ENCODE results near the gene CLK1.
A peak's percentile ranks its signal among the peaks of the same experiment; 100 is the strongest.

CLK1 gene

DNA sequence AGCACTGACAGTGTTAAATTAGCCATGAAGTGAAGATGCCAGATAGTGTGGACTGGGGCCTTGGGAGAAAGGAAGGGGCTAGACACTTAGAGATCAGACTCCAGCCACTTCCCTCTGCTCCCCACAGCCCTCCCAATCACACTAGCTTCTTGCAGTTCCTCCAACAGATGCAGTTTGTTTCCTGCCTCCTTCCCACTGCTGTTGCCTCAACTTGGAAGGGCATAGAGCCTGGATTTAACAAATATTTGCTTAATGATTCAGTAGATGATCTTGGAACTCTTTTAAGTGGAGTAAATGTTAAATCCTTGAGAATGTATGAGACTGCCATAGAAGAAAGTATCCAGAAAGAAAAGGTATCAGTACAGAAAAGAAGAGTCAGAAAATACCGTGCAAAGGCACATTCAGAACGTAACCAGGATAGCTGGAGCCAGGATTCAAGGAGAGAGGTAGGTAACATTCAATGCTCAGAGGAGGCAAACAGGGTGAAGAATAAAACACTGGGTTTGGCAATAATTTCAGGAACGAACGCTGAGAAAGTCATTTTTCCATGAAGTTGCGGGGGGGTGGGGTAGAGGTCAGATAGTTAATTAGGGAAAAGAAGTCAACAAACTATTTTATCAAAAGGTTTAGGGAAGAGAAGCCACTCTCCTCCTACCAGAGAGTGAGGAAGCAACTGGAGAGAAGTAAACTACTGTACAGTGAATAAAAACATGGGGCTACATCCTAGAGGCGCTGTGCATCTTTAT is 54.0 kb downstream of the CLK1 start:
- Histone ChIP-seq H3K9me3 (replicated peaks in 1 of 11) (no peaks in the 10 kb centered on the region), H3K4me1 (peaks cover 29 to 43% (median 34%) of the 10 kb centered on the region in 10 experiments), H3K9ac (peak overlapping the region; percentile 96 to 100 (median 100)), H4K20me1 (peaks cover 35 to 37% (median 36%) of the 10 kb centered on the region in 11 experiments), H3K27me3 (no peaks in the 10 kb centered on the region), H3K36me3 (peaks cover 21 to 27% (median 25%) of the 10 kb centered on the region in 11 experiments), H3K27ac (peak overlapping the region; percentile 24 to 100 (median 99); a peak in 21 of 22 replicates), H3K4me2 (peak overlapping the region; percentile 76 to 93 (median 88)), H3K4me3 (peak overlapping the region; percentile 61 to 100 (median 94))
- TF ChIP-seq Cebpa-rat (IDR thresholded peaks at IDR 0.05), result no peak

DNA sequence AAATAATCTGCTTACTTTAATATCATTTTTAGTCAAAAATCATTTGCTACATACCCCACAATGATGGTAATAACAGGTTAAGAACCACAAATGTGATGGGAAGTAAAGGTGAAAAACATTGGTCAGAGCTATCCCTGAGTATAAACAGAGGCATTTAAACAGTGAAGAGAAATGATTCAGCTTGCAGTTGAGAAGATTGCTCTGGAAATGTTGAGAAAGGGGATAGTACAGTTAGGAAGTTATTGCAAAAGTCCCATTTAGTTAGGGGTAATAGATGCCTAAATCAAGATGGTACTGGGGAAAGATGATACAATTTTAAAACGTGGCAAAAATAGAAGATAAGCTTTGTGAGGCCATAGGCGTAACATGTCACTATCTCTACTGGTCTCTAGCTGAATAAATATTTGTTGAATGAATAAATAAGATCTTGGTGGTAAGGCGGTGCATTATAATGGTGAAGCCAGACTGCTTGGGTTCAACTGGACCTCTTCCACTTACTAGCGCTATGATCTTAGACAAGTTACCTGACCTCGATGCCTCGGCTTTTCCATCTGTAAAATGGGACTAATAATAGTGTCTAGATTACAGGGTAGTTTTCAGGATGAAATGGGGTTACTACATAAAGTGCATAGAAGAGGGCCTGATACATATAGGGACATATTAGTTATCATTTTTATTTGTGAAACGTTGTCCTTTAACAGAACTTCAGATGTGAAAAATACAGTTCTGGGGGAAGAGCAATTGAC is 54.8 kb downstream of the CLK1 start:
- peaks cover 28 to 36% (median 32%) of the 10 kb centered on the region in 10 experiments for H3K4me1 ChIP-seq
- no peaks in the 10 kb centered on the region for H3K27me3 ChIP-seq
- peak overlapping the region in 3 of 10 experiments; percentile 96 to 100 (median 99); a peak in 2 of 20 replicates for H3K4me3 ChIP-seq
- peak overlapping the region in 7 of 11 experiments; percentile 10 to 100 (median 99); a peak in 9 of 22 replicates for H3K27ac ChIP-seq
- no peak for TF ChIP-seq Cebpa-rat (IDR thresholded peaks at IDR 0.05)
- no peaks in the 10 kb centered on the region for H3K9me3 ChIP-seq (replicated peaks in 1 of 11)
- H4K20me1 ChIP-seq, result peaks cover 28 to 30% (median 29%) of the 10 kb centered on the region in 11 experiments
- peak overlapping the region in 7 of 11 experiments; percentile 97 to 100 (median 100); a peak in 12 of 22 replicates for H3K9ac ChIP-seq
- peaks cover 14 to 19% (median 18%) of the 10 kb centered on the region in 11 experiments for H3K36me3 ChIP-seq
- H3K4me2 ChIP-seq, result peak overlapping the region; percentile 76 to 93 (median 88); a peak in 20 of 22 replicates

All from BLaER1 treated with 17β-estradiol and CSF1 and Interleukin-3, amounts not matched to agents 10 nM and 100 nM (cell line).